ENCODE data around the gene RAPGEF5. TPM values are rescaled to one million over a fixed set of nuclear protein-coding genes. Genes with fewer than 3 reads are reported as not detected.

RAPGEF5 gene
- total RNA-seq, 2 experiments from 2014 or later = 0.66 to 0.99 TPM

- Mint-ChIP-seq H3K36me3 (no peaks in the 10 kb centered on the region), H3K4me3 (no peak overlapping the region), H3K9me3 (ENCODE audit: low read depth) (no peaks in the 10 kb centered on the region), H3K27me3 (peaks cover 35% of the 10 kb centered on the region), H3K27ac (no peak overlapping the region), H3K4me1 (no peaks in the 10 kb centered on the region)
- DNase-seq = no peak
- no peak for ATAC-seq
- CTCF ChIA-PET = no interaction called here
Measured at GRCh38 chr7:22329816-22330524, 27.0 kb downstream of the RAPGEF5 start.

- Mint-ChIP-seq H3K4me1 (no peaks in the 10 kb centered on the region), H3K27ac (no peak overlapping the region), H3K27me3 (peaks cover 41% of the 10 kb centered on the region), H3K36me3 (no peaks in the 10 kb centered on the region), H3K4me3 (no peak overlapping the region), H3K9me3 (ENCODE audit: low read depth) (no peaks in the 10 kb centered on the region)
- CTCF ChIA-PET = no interaction called here
- ATAC-seq = no peak
- DNase-seq = no peak
Measured at GRCh38 chr7:22326181-22326580, 30.8 kb downstream of the RAPGEF5 start.

GRCh38 chr7:22325671-22326070, 31.3 kb downstream of the RAPGEF5 start:
- H3K36me3 Mint-ChIP-seq = no peaks in the 10 kb centered on the region
- H3K9me3 Mint-ChIP-seq (ENCODE audit: low read depth) = no peaks in the 10 kb centered on the region
- H3K27me3 Mint-ChIP-seq = peaks cover 40% of the 10 kb centered on the region
- H3K4me1 Mint-ChIP-seq = no peaks in the 10 kb centered on the region
- H3K27ac Mint-ChIP-seq = no peak overlapping the region
- H3K4me3 Mint-ChIP-seq = no peak overlapping the region
- CTCF ChIA-PET = no interaction called here
- no peak for DNase-seq
- ATAC-seq = no peak

- no peaks in the 10 kb centered on the region for H3K36me3 Mint-ChIP-seq
- peaks cover 35% of the 10 kb centered on the region for H3K27me3 Mint-ChIP-seq
- DNase-seq = no peak
- CTCF ChIA-PET = interaction anchor here (0.6 kb wide), 1 partner anchor 476 kb away, joined by 3 read pairs; no protein-coding TSS in a partner anchor
- H3K4me3 Mint-ChIP-seq = no peak overlapping the region
- H3K27ac Mint-ChIP-seq = no peak overlapping the region
- no peaks in the 10 kb centered on the region for H3K9me3 Mint-ChIP-seq (ENCODE audit: low read depth)
- no peak for ATAC-seq
- no peaks in the 10 kb centered on the region for H3K4me1 Mint-ChIP-seq
Measured at GRCh38 chr7:22323714-22324113, 33.2 kb downstream of the RAPGEF5 start.

GRCh38 chr7:22320416-22320815, 36.5 kb downstream of the RAPGEF5 start:
- no peaks in the 10 kb centered on the region for H3K4me1 Mint-ChIP-seq
- H3K27ac Mint-ChIP-seq = no peak overlapping the region
- no peak overlapping the region for H3K4me3 Mint-ChIP-seq
- ATAC-seq = no peak
- no peak for DNase-seq
- peaks cover 22% of the 10 kb centered on the region for H3K27me3 Mint-ChIP-seq
- H3K9me3 Mint-ChIP-seq (ENCODE audit: low read depth) = no peaks in the 10 kb centered on the region
- CTCF ChIA-PET = no interaction called here
- no peaks in the 10 kb centered on the region for H3K36me3 Mint-ChIP-seq

- Mint-ChIP-seq H3K27me3 (peaks cover 22% of the 10 kb centered on the region), H3K27ac (no peak overlapping the region), H3K36me3 (no peaks in the 10 kb centered on the region), H3K4me3 (no peak overlapping the region), H3K9me3 (ENCODE audit: low read depth) (no peaks in the 10 kb centered on the region), H3K4me1 (no peaks in the 10 kb centered on the region)
- CTCF ChIA-PET = interaction anchor here (1.1 kb wide), 1 partner anchor 210 kb away, joined by 3 read pairs; no protein-coding TSS in a partner anchor
- ATAC-seq (no peak), DNase-seq (no peak)
Measured at GRCh38 chr7:22319424-22320403, 37.2 kb downstream of the RAPGEF5 start.

GRCh38 chr7:22318376-22318775, 38.6 kb downstream of the RAPGEF5 start:
- Mint-ChIP-seq H3K4me3 (no peak overlapping the region), H3K27ac (no peak overlapping the region), H3K27me3 (peaks cover 22% of the 10 kb centered on the region), H3K36me3 (no peaks in the 10 kb centered on the region), H3K4me1 (no peaks in the 10 kb centered on the region), H3K9me3 (ENCODE audit: low read depth) (no peaks in the 10 kb centered on the region)
- DNase-seq = no peak
- CTCF ChIA-PET = interaction anchor here (1.1 to 1.2 kb wide), 2 partner anchors 9 to 208 kb away, joined by 3 read pairs; no protein-coding TSS in a partner anchor
- ATAC-seq = no peak

GRCh38 chr7:22317632-22318031, 39.3 kb downstream of the RAPGEF5 start:
- no peak overlapping the region for H3K4me3 Mint-ChIP-seq
- H3K9me3 Mint-ChIP-seq (ENCODE audit: low read depth) = no peaks in the 10 kb centered on the region
- no peak for DNase-seq
- H3K36me3 Mint-ChIP-seq = no peaks in the 10 kb centered on the region
- CTCF ChIA-PET = interaction anchor here (1.2 kb wide), 1 partner anchor 8 kb away, joined by 3 read pairs; no protein-coding TSS in a partner anchor
- H3K4me1 Mint-ChIP-seq = no peaks in the 10 kb centered on the region
- H3K27me3 Mint-ChIP-seq = peaks cover 21% of the 10 kb centered on the region
- H3K27ac Mint-ChIP-seq = no peak overlapping the region
- no peak for ATAC-seq

GRCh38 chr7:22316914-22317313, 40.0 kb downstream of the RAPGEF5 start:
- ATAC-seq (no peak), DNase-seq (no peak)
- no peaks in the 10 kb centered on the region for H3K4me1 Mint-ChIP-seq
- no peaks in the 10 kb centered on the region for H3K36me3 Mint-ChIP-seq
- CTCF ChIA-PET = interaction anchor here (0.8 kb wide), 1 partner anchor 16 kb away, joined by 3 read pairs; no protein-coding TSS in a partner anchor
- H3K27ac Mint-ChIP-seq = no peak overlapping the region
- H3K4me3 Mint-ChIP-seq = no peak overlapping the region
- H3K27me3 Mint-ChIP-seq = peaks cover 27% of the 10 kb centered on the region
- no peaks in the 10 kb centered on the region for H3K9me3 Mint-ChIP-seq (ENCODE audit: low read depth)

GRCh38 chr7:22307816-22308215, 49.1 kb downstream of the RAPGEF5 start:
- Mint-ChIP-seq H3K9me3 (ENCODE audit: low read depth) (no peaks in the 10 kb centered on the region), H3K27ac (no peak overlapping the region), H3K36me3 (no peaks in the 10 kb centered on the region), H3K4me3 (no peak overlapping the region), H3K4me1 (no peaks in the 10 kb centered on the region), H3K27me3 (peaks cover 35% of the 10 kb centered on the region)
- CTCF ChIA-PET = no interaction called here
- DNase-seq (no peak), ATAC-seq (no peak)

GRCh38 chr7:22305706-22306105, 51.2 kb downstream of the RAPGEF5 start:
- CTCF ChIA-PET = interaction anchor here (0.6 kb wide), 1 partner anchor 780 kb away, joined by 3 read pairs; no protein-coding TSS in a partner anchor
- H3K9me3 Mint-ChIP-seq (ENCODE audit: low read depth) = no peaks in the 10 kb centered on the region
- no peak overlapping the region for H3K27ac Mint-ChIP-seq
- peaks cover 26% of the 10 kb centered on the region for H3K27me3 Mint-ChIP-seq
- ATAC-seq (no peak), DNase-seq (no peak)
- H3K4me1 Mint-ChIP-seq = no peaks in the 10 kb centered on the region
- no peak overlapping the region for H3K4me3 Mint-ChIP-seq
- H3K36me3 Mint-ChIP-seq = no peaks in the 10 kb centered on the region

- DNase-seq = no peak
- Mint-ChIP-seq H3K4me1 (no peaks in the 10 kb centered on the region), H3K4me3 (no peak overlapping the region), H3K27ac (no peak overlapping the region), H3K9me3 (ENCODE audit: low read depth) (no peaks in the 10 kb centered on the region), H3K36me3 (no peaks in the 10 kb centered on the region), H3K27me3 (peaks cover 28% of the 10 kb centered on the region)
- ATAC-seq = no peak
- CTCF ChIA-PET = interaction anchor here (0.7 kb wide), 1 partner anchor 10 kb away, joined by 5 read pairs; no protein-coding TSS in a partner anchor
Measured at GRCh38 chr7:22302951-22303423, 54.0 kb downstream of the RAPGEF5 start.

- H3K36me3 Mint-ChIP-seq = no peaks in the 10 kb centered on the region
- no peak for ATAC-seq
- peaks cover 33% of the 10 kb centered on the region for H3K27me3 Mint-ChIP-seq
- H3K27ac Mint-ChIP-seq = no peak overlapping the region
- CTCF ChIA-PET = no interaction called here
- H3K4me3 Mint-ChIP-seq = no peak overlapping the region
- DNase-seq = no peak
- no peaks in the 10 kb centered on the region for H3K4me1 Mint-ChIP-seq
- H3K9me3 Mint-ChIP-seq (ENCODE audit: low read depth) = no peaks in the 10 kb centered on the region
Measured at GRCh38 chr7:22302193-22302592, 54.8 kb downstream of the RAPGEF5 start.

Measured in activated CD8-positive, alpha-beta memory T cell treated with anti-CD3 and anti-CD28 coated beads, Interleukin-2, amount 10 ng/mL, durations not matched to agents 7 days and 5 days (primary cell).